ENCODE data around the gene ZNF618.

ZNF618 gene

GRCh38 chr9:113957351-113957750 lies 81.2 kb downstream of the ZNF618 start:
- no peak for DNase-seq (ENCODE audit: low read depth in 2 of 2)

- no peak for DNase-seq (ENCODE audit: low read depth in 2 of 2)
These were observed 81.8 kb downstream of the ZNF618 start for GRCh38 chr9:113957821-113958341.

GRCh38 chr9:113958556-113958955 lies 82.4 kb downstream of the ZNF618 start:
- DNase-seq (ENCODE audit: low read depth in 2 of 2) = no peak

- DNase-seq (ENCODE audit: low read depth in 2 of 2) = no peak
These were observed 84.7 kb downstream of the ZNF618 start for GRCh38 chr9:113960768-113961167.

GRCh38 chr9:113962396-113962795 lies 86.3 kb downstream of the ZNF618 start:
- no peak for DNase-seq (ENCODE audit: low read depth in 2 of 2)

GRCh38 chr9:113963017-113963620 lies 87.0 kb downstream of the ZNF618 start:
- DNase-seq (ENCODE audit: low read depth in 2 of 2) = no peak

GRCh38 chr9:113963696-113964494 lies 87.8 kb downstream of the ZNF618 start:
- DNase-seq (ENCODE audit: low read depth in 2 of 2) = no peak

- DNase-seq (ENCODE audit: low read depth in 2 of 2) = no peak
These were observed 88.5 kb downstream of the ZNF618 start for GRCh38 chr9:113964495-113965170.

GRCh38 chr9:113966394-113966793 lies 90.3 kb downstream of the ZNF618 start:
- DNase-seq (ENCODE audit: low read depth in 2 of 2) = no peak

- DNase-seq (ENCODE audit: low read depth in 2 of 2) = no peak
These were observed 91.3 kb downstream of the ZNF618 start for GRCh38 chr9:113967380-113967779.

- DNase-seq (ENCODE audit: low read depth in 2 of 2) = no peak
These were observed 93.2 kb downstream of the ZNF618 start for GRCh38 chr9:113969343-113969742.

- DNase-seq (ENCODE audit: low read depth in 2 of 2) = no peak
These were observed 97.1 kb downstream of the ZNF618 start for GRCh38 chr9:113973226-113973625.

GRCh38 chr9:113973963-113974413 lies 97.9 kb downstream of the ZNF618 start:
- no peak for DNase-seq (ENCODE audit: low read depth in 2 of 2)

GRCh38 chr9:113976915-113977314 lies 100.8 kb downstream of the ZNF618 start:
- DNase-seq (ENCODE audit: low read depth in 2 of 2) = no peak

- DNase-seq (ENCODE audit: low read depth in 2 of 2) = no peak
These were observed 102.7 kb downstream of the ZNF618 start for GRCh38 chr9:113978725-113979342.

- no peak for DNase-seq (ENCODE audit: low read depth in 2 of 2)
These were observed 103.4 kb downstream of the ZNF618 start for GRCh38 chr9:113979343-113980127.

GRCh38 chr9:113984639-113985380 lies 108.7 kb downstream of the ZNF618 start:
- no peak for DNase-seq (ENCODE audit: low read depth in 2 of 2)

- no peak for DNase-seq (ENCODE audit: low read depth in 2 of 2)
These were observed 110.0 kb downstream of the ZNF618 start for GRCh38 chr9:113985968-113986585.

- no peak for DNase-seq (ENCODE audit: low read depth in 2 of 2)
These were observed 110.8 kb downstream of the ZNF618 start for GRCh38 chr9:113986931-113987330.

GRCh38 chr9:113987526-113987925 lies 111.4 kb downstream of the ZNF618 start:
- no peak for DNase-seq (ENCODE audit: low read depth in 2 of 2)
